DOHH2 (cell line): ENCODE results near the gene WDFY4.

Experiments used
- H3F3A ChIP-seq: fragments of 200-600 bp; sonication (generic), shearing (Covaris generic); 2 replicates; pipeline ENCODE4 v1.6.0; 2016; ENCODE audit warnings: antibody characterized with exemption, mild to moderate bottlenecking; ENCODE audit not compliant: control insufficient read depth, insufficient read depth
- H3K27ac ChIP-seq: fragments of 200-600 bp; sonication (generic); 2 replicates; pipeline ENCODE4 v1.5.1; 2014; ENCODE audit warnings: low read depth, mild to moderate bottlenecking, low read length, moderate library complexity
- H3K27me3 ChIP-seq: fragments of 200-600 bp; sonication (generic); 2 replicates; pipeline ENCODE4 v1.6.1; 2014; ENCODE audit warnings: mild to moderate bottlenecking, low read length, mixed read lengths; ENCODE audit not compliant: control insufficient read depth
- H3K36me3 ChIP-seq: fragments of 200-600 bp; sonication (generic); 2 replicates; pipeline ENCODE4 v1.6.1; 2014; ENCODE audit warnings: mild to moderate bottlenecking, low read length, moderate library complexity, mixed read lengths; ENCODE audit not compliant: control insufficient read depth
- H3K4me1 ChIP-seq: fragments of 200-600 bp; sonication (generic); 2 replicates; pipeline ENCODE4 v1.6.1; 2014; ENCODE audit warnings: mild to moderate bottlenecking, low read length, mixed read lengths; ENCODE audit not compliant: control insufficient read depth
- H3K4me2 ChIP-seq: fragments of 200-600 bp; sonication (generic); 2 replicates; pipeline ENCODE4 v1.6.0; 2014; ENCODE audit warnings: mild to moderate bottlenecking, low read length, moderate library complexity
- H3K4me3 ChIP-seq: fragments of 200-600 bp; sonication (generic); 2 replicates; pipeline ENCODE4 v1.5.1; 2014; ENCODE audit warnings: mild to moderate bottlenecking, low read length, mixed read lengths
- H3K79me2 ChIP-seq: fragments of 200-600 bp; sonication (generic); 2 replicates; pipeline ENCODE4 v1.6.1; 2014; ENCODE audit warnings: mild to moderate bottlenecking, low read length, mixed read lengths; ENCODE audit not compliant: control insufficient read depth
- H3K9me2 ChIP-seq: fragments of 200-600 bp; sonication (generic); replicated peaks from 2 replicates; pipeline ENCODE4 v1.6.1; 2014; ENCODE audit warnings: mild to moderate bottlenecking, low read length, mixed read lengths; ENCODE audit not compliant: control insufficient read depth
- H3K9me3 ChIP-seq: fragments of 200-600 bp; sonication (generic); 2 replicates; pipeline ENCODE4 v1.6.1; 2014; ENCODE audit warnings: antibody characterized with exemption, low read length, mixed read lengths; ENCODE audit not compliant: control insufficient read depth, insufficient read depth
- H4K20me1 ChIP-seq: fragments of 200-600 bp; sonication (generic); 2 replicates; pipeline ENCODE4 v1.6.0; 2014; ENCODE audit warnings: low read depth, mild to moderate bottlenecking, antibody characterized with exemption, low read length, moderate library complexity; ENCODE audit not compliant: control insufficient read depth, insufficient read depth
- EZH2phosphoT487 ChIP-seq: fragments of 200-600 bp; sonication (generic); IDR thresholded peaks from 2 replicates; pipeline ENCODE4 v1.6.1; 2017; ENCODE audit warnings: borderline replicate concordance, mild to moderate bottlenecking, antibody characterized with exemption, low read length, moderate library complexity, mixed read lengths
- TF ChIP-seq, protein P1 (sequence below): fragments of 200-600 bp; sonication (generic); IDR thresholded peaks from one replicate; pipeline ENCODE4 v1.5.1; 2014; ENCODE audit warnings: antibody characterized with exemption, mild to moderate bottlenecking, low read depth, low read length; ENCODE audit not compliant: poor library complexity, severe bottlenecking

The WDFY4 gene

DNA sequence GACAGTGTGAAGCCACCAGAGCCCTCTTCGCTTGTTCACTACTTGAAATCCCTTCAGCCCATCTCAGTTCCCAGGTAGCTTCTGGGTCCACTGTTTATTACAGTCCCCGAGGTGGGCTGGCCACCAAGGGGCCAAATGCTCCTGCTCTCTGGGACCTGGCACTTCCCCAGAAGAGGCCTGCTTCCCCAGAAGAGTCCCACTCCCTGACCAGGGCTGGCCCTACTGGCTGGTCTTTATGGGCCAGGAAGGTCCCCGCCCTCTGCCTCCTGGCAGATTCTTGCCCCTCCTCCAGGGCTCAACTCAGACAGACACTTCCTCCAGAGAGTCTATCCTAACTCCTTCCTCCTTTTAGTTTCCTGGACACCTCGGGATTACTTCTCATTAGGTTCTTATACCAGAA is 325.6 kb downstream of the WDFY4 start:
- H3K79me2 ChIP-seq, result no peaks in the 10 kb centered on the region
- TF ChIP-seq EZH2phosphoT487, result no peak

DNA sequence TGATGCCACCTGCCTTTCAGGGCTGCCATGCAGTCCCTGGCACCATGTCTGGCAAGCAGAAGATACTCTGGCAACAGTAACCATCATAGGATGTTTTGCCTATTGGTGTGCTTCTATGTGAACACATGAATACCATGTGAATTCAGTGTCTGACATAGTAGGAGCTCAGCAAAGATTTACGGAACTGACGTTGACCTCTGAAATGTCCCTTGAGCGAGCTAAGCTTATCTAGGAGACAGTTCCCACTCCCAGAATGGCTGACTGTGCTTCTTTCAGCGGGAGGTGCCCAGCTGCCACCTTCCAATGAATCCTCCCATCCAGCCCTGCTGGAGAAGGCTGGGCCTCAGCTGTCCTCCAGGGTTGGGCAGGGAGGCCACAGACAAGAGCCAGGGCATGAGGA is 326.2 kb downstream of the WDFY4 start:
- no peaks in the 10 kb centered on the region for H3K79me2 ChIP-seq
- no peak overlapping the region for H3K27ac ChIP-seq
- no peaks in the 10 kb centered on the region for H3F3A ChIP-seq
- no peak for TF ChIP-seq EZH2phosphoT487
- TF ChIP-seq, protein P1, sequence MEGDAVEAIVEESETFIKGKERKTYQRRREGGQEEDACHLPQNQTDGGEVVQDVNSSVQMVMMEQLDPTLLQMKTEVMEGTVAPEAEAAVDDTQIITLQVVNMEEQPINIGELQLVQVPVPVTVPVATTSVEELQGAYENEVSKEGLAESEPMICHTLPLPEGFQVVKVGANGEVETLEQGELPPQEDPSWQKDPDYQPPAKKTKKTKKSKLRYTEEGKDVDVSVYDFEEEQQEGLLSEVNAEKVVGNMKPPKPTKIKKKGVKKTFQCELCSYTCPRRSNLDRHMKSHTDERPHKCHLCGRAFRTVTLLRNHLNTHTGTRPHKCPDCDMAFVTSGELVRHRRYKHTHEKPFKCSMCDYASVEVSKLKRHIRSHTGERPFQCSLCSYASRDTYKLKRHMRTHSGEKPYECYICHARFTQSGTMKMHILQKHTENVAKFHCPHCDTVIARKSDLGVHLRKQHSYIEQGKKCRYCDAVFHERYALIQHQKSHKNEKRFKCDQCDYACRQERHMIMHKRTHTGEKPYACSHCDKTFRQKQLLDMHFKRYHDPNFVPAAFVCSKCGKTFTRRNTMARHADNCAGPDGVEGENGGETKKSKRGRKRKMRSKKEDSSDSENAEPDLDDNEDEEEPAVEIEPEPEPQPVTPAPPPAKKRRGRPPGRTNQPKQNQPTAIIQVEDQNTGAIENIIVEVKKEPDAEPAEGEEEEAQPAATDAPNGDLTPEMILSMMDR, result no peak
- H3K4me2 ChIP-seq, result no peak overlapping the region
- no peaks in the 10 kb centered on the region for H3K9me2 ChIP-seq
- no peaks in the 10 kb centered on the region for H4K20me1 ChIP-seq
- H3K9me3 ChIP-seq, result no peaks in the 10 kb centered on the region
- no peak overlapping the region for H3K4me3 ChIP-seq
- no peaks in the 10 kb centered on the region for H3K36me3 ChIP-seq
- no peaks in the 10 kb centered on the region for H3K4me1 ChIP-seq
- no peaks in the 10 kb centered on the region for H3K27me3 ChIP-seq

More for the DNA sequence above, 325.6 kb downstream of the WDFY4 start:
- Histone ChIP-seq H3K4me1 (no peaks in the 10 kb centered on the region), H3F3A (no peaks in the 10 kb centered on the region), H3K4me3 (no peak overlapping the region), H3K36me3 (no peaks in the 10 kb centered on the region), H3K9me3 (no peaks in the 10 kb centered on the region), H3K27me3 (no peaks in the 10 kb centered on the region), H3K4me2 (no peak overlapping the region), H3K9me2 (no peaks in the 10 kb centered on the region), H4K20me1 (no peaks in the 10 kb centered on the region), H3K27ac (no peak overlapping the region)

DNA sequence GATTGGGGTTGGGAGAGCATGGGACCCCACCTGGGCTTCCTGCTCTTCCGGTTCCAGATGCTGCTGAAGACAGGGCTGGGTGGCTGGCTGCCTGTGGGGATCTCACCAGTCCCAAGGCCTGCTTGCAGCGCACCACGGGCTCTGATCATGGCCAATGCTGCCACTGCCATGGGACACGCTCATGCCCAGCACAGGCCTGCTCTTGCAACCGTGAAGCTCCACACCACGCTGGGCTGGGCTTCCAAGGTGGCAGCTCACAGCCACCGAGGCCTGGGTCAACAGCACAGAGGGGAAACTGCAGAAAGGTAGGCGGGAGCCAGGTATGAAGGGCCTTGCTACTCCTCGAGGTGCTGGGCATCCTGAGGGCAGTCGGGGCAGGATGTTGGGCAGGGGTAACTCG is 327.1 kb downstream of the WDFY4 start:
- no peaks in the 10 kb centered on the region for H3K9me2 ChIP-seq
- H3K4me1 ChIP-seq, result no peaks in the 10 kb centered on the region
- TF ChIP-seq EZH2phosphoT487, result no peak
- TF ChIP-seq, protein P1, result no peak
- H4K20me1 ChIP-seq, result no peaks in the 10 kb centered on the region
- H3K4me2 ChIP-seq, result no peak overlapping the region
- H3K4me3 ChIP-seq, result no peak overlapping the region
- H3K36me3 ChIP-seq, result no peaks in the 10 kb centered on the region
- H3K27me3 ChIP-seq, result no peaks in the 10 kb centered on the region
- H3K79me2 ChIP-seq, result no peaks in the 10 kb centered on the region
- no peaks in the 10 kb centered on the region for H3K9me3 ChIP-seq
- H3F3A ChIP-seq, result no peaks in the 10 kb centered on the region
- H3K27ac ChIP-seq, result no peak overlapping the region

DNA sequence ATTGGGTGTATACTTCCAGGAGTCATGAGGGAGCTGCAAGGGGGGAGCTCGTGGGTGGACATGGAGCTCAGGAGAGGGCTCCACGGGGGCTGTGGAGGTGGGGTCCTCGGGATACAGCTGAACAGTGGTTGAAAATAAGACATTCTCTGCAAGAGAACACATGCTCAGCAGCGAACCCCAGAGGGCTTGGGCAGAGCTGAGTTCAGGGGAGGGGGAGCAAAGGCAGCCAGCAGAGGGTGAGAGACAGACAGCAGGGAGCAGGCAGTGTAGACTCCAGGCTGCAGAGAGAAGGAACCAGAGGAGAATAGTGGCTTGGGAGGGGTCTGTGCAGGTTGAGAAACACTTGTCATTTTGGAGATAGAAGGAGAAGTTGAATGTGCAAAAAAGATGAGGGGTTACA is 327.9 kb downstream of the WDFY4 start:
- Histone ChIP-seq H3K9me3 (no peaks in the 10 kb centered on the region), H3K79me2 (no peaks in the 10 kb centered on the region), H3K4me2 (no peak overlapping the region), H3F3A (no peaks in the 10 kb centered on the region), H3K27me3 (no peaks in the 10 kb centered on the region), H3K4me1 (no peaks in the 10 kb centered on the region), H3K27ac (no peak overlapping the region), H3K9me2 (no peaks in the 10 kb centered on the region), H4K20me1 (no peaks in the 10 kb centered on the region), H3K4me3 (no peak overlapping the region), H3K36me3 (no peaks in the 10 kb centered on the region)
- TF ChIP-seq EZH2phosphoT487, result no peak
- TF ChIP-seq, protein P1, result no peak
